Right lobe of liver (tissue), 6 donors: ENCODE data around the gene KCNK16. TPM values are rescaled to one million over a fixed set of nuclear protein-coding genes. Genes with fewer than 3 reads are reported as not detected.

ENCODE experiments used
- ATAC-seq, 4 donors: fragments of 200-7000 bp; cut with Tn5 transposase; one replicate each; pipeline ENCODE4 v1.9.1; 2020; ENCODE audit warnings: mild to moderate bottlenecking in 4 of 4, moderate library complexity in 4 of 4
- DNase-seq, 3 donors: peaks; one replicate each; pipeline ENCODE4 v3.0.0-alpha.2; 2020
- H3K27ac ChIP-seq, 3 donors: fragments of 200-600 bp; one replicate each; pipeline ENCODE4 v1.8.0; 2022
- H3K27me3 ChIP-seq, 2 donors: fragments of 200-600 bp; one replicate each; pipeline ENCODE4 v1.8.0; 2022
- H3K36me3 ChIP-seq, 4 donors: fragments of 200-600 bp; sonication (generic) in 1 of 4; one replicate each; pipeline versions ENCODE4 v1.5.1 to v1.8.0; 2017 to 2022; ENCODE audit warnings: control low read depth in 1 of 4
- H3K4me1 ChIP-seq, 4 donors: fragments of 200-600 bp; sonication (generic) in 1 of 4; one replicate each; pipeline versions ENCODE4 v1.5.1 to v1.8.0; 2017 to 2022; ENCODE audit warnings: control low read depth in 1 of 4
- H3K4me3 ChIP-seq, 3 donors: fragments of 200-600 bp; one replicate each; pipeline ENCODE4 v1.8.0; 2022
- H3K9me3 ChIP-seq, 4 donors: fragments of 200-600 bp; sonication (generic) in 1 of 4; one replicate each; pipeline versions ENCODE4 v1.5.1 to v1.8.0; 2017 to 2022; ENCODE audit warnings: control low read depth in 1 of 4
- CTCF ChIP-seq, 4 donors: fragments of 200-600 bp in 3 of 4; fragments of 450-650 bp in 1 of 4; IDR thresholded peaks; one replicate each; pipeline versions ENCODE4 v1.5.1 to v1.8.0; 2016 to 2022; ENCODE audit warnings: antibody characterized with exemption in 4 of 4, mild to moderate bottlenecking in 2 of 4
- POLR2A ChIP-seq: fragments of 450-650 bp; IDR thresholded peaks from one replicate; pipeline ENCODE4 v1.6.1; 2017; ENCODE audit warnings: antibody characterized with exemption, mild to moderate bottlenecking
- WGBS: methylation state at CpG from one replicate; pipeline ENCODE4 v1.1.6; 2018; ENCODE audit warnings: low coverage, low lambda C conversion rate; ENCODE audit not compliant: insufficient coverage; ENCODE audit errors: missing lambda C conversion rate; 5-methylcytosine and 5-hydroxymethylcytosine counted together
- intact Hi-C, 2 donors: fragments of 100-400 bp; cut with DNase I; formaldehyde crosslinking; loops; one replicate each; pipeline versions ENCODE4 v1.11.2 to v1.14.1; 2022
- total RNA-seq, 6 experiments: library from RNA; depleted of rRNA in 2 of 6; stranded (reverse); fragments of >200 nt in 2 of 6; fragmentation: NEBNext Ultra II Directional in 3 of 6; extraction: Animal tissue kit (Norgen Biotek cat#: 25700) in 3 of 6; gene quantifications; one replicate each; pipeline versions ENCODE4 v1.1.0 to v1.2.4, GENCODE V29; 2016 to 2023
- donor health status: DM: no; HTN: yes; CAD: no.
- donor health status: DM: no; HTN: no; CAD: no.
- donor health status: DM: no; HTN: no; CAD: no.
- donor health status: DM: no; HTN: yes; CAD: no.
- donor health status: DM: no; HTN: yes; CAD: no.

KCNK16 gene
- total RNA-seq, 6 experiments from 2014 or later, result not detected

DNA sequence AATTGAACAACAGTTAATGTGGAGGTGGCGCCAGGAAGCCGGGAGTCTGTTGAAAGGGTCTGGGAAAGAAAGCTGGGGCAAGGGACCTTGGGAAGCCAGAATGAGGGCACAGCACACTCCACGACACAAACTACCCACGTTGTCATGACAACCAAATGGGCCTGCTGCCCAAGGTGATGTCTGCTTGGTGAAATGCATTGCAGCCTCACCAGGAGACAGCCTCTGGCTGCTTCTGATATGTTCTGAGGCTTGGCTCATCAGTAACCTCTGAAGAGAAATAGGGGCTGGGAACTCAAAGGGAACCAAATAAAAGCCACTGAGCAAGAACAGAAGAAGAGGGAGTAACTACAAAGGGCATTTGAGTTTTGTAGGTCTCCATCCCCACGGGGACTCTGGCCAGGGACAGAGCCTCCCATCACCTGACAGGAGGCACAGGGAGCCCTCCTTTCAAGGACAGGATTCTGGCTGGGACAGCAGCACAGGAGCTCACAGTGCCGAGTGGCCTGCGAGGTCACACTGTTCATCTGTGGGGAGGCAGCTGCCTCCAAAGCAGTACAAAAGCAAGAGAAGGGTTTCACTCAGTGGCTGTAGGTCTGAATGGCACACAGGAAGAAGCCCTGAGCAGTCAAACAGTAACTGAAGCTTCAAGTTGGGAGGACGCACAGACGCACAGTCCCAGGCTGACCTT is 44.6 kb upstream of the KCNK16 start:
- no peak for TF ChIP-seq POLR2A
- no peak for TF ChIP-seq CTCF (IDR thresholded peaks at IDR 0.05)
- Histone ChIP-seq H3K4me1 (no peaks in the 10 kb centered on the region), H3K9me3 (no peaks in the 10 kb centered on the region), H3K36me3 (no peaks in the 10 kb centered on the region), H3K27ac (no peak overlapping the region), H3K27me3 (no peaks in the 10 kb centered on the region), H3K4me3 (no peak overlapping the region)
- DNase-seq (no peak), ATAC-seq (no peak)
- 53% methylated on average over 2 of the region's 9 CpGs for WGBS
- intact Hi-C loops, result loop anchor here in 1 of 2 donors (10.0 kb wide), 2 partner anchors 538 to 938 kb away; no protein-coding TSS in a partner anchor

- H3K27ac ChIP-seq, result no peak overlapping the region
- H3K27me3 ChIP-seq, result no peaks in the 10 kb centered on the region
- DNase-seq (peak in 1 of 3 donors; percentile 29), ATAC-seq (no peak)
- H3K9me3 ChIP-seq, result no peaks in the 10 kb centered on the region
- intact Hi-C loops, result loop anchor here in 1 of 2 donors (10.0 kb wide), 2 partner anchors 539 to 939 kb away; no protein-coding TSS in a partner anchor
- no peak for TF ChIP-seq CTCF (IDR thresholded peaks at IDR 0.05)
- no peak for TF ChIP-seq POLR2A
- no peaks in the 10 kb centered on the region for H3K36me3 ChIP-seq
- no peak overlapping the region for H3K4me3 ChIP-seq
- no peaks in the 10 kb centered on the region for H3K4me1 ChIP-seq
- 67% methylated on average over 2 of the region's 13 CpGs for WGBS
Measured at GRCh38 chr6:39365281-39366074, 43.0 kb upstream of the KCNK16 start.

DNA sequence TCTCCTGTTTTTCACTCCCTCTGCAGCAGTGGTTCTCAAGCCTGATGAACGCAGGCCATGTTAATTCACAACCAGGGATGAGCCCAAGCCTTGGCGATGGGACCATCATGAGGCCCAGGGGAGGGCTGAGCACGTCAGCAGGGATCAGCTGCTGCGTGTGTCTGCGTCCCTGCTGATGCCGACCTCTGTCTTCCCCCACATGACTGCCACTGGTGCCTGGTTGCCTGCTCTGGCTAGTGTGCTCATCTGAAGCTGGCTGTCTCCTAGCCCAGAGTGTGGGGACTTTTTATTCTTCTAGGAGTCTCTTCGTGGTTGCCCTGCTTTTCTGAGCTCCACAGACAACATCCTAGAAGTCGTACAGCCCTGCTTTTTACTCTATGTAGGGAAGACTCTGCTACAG is 40.8 kb upstream of the KCNK16 start:
- no peak overlapping the region for H3K4me3 ChIP-seq
- TF ChIP-seq CTCF (IDR thresholded peaks at IDR 0.05) (no peak), POLR2A (no peak)
- ATAC-seq, result no peak
- WGBS, result 60% methylated on average over 3 of the region's 8 CpGs
- intact Hi-C loops, result loop anchor here in 1 of 2 donors (10.0 kb wide), 2 partner anchors 542 to 942 kb away; no protein-coding TSS in a partner anchor
- no peak for DNase-seq
- H3K27me3 ChIP-seq, result no peaks in the 10 kb centered on the region
- no peak overlapping the region for H3K27ac ChIP-seq
- no peaks in the 10 kb centered on the region for H3K9me3 ChIP-seq
- no peaks in the 10 kb centered on the region for H3K4me1 ChIP-seq
- H3K36me3 ChIP-seq, result no peaks in the 10 kb centered on the region

GRCh38 chr6:39362487-39362865 is 40.0 kb upstream of the KCNK16 start:
- Histone ChIP-seq H3K4me3 (no peak overlapping the region), H3K27me3 (no peaks in the 10 kb centered on the region), H3K9me3 (no peaks in the 10 kb centered on the region), H3K4me1 (no peaks in the 10 kb centered on the region), H3K27ac (no peak overlapping the region), H3K36me3 (no peaks in the 10 kb centered on the region)
- ATAC-seq (peak; percentile 26 to 53 (median 40)), DNase-seq (no peak)
- 33% methylated on average over 3 of the region's 3 CpGs for WGBS
- intact Hi-C loops, result loop anchor here in 1 of 2 donors (10.0 kb wide), 2 partner anchors 542 to 942 kb away; no protein-coding TSS in a partner anchor
- TF ChIP-seq POLR2A (no peak), CTCF (IDR thresholded peaks at IDR 0.05) (no peak)
